Measurements from ENCODE around the gene TNPO2.

The TNPO2 gene

GRCh38 chr19:12665281-12665573 is 58.5 kb downstream of the TNPO2 start:
- DNase-seq (ENCODE audit: low read depth) = no peak
- no peak overlapping the region for H3K4me3 ChIP-seq (ENCODE audit: low read depth, low read length)
- no peak for TF ChIP-seq CTCF (IDR thresholded peaks at IDR 0.05; ENCODE audit: control insufficient read depth, extremely low read depth, insufficient read depth)

- TF ChIP-seq CTCF (IDR thresholded peaks at IDR 0.05; ENCODE audit: control insufficient read depth, extremely low read depth, insufficient read depth) = no peak
- H3K4me3 ChIP-seq (ENCODE audit: low read depth, low read length) = no peak overlapping the region
- no peak for DNase-seq (ENCODE audit: low read depth)
Measured at GRCh38 chr19:12664406-12665280, 59.1 kb downstream of the TNPO2 start.

- no peak overlapping the region for H3K4me3 ChIP-seq (ENCODE audit: low read depth, low read length)
- DNase-seq (ENCODE audit: low read depth) = no peak
- TF ChIP-seq CTCF (IDR thresholded peaks at IDR 0.05; ENCODE audit: control insufficient read depth, extremely low read depth, insufficient read depth) = no peak
Measured at GRCh38 chr19:12660980-12661379, 62.8 kb downstream of the TNPO2 start.

GRCh38 chr19:12657966-12658365 is 65.8 kb downstream of the TNPO2 start:
- TF ChIP-seq CTCF (IDR thresholded peaks at IDR 0.05; ENCODE audit: control insufficient read depth, extremely low read depth, insufficient read depth) = no peak
- H3K4me3 ChIP-seq (ENCODE audit: low read depth, low read length) = no peak overlapping the region
- DNase-seq (ENCODE audit: low read depth) = no peak

- H3K4me3 ChIP-seq (ENCODE audit: low read depth, low read length) = no peak overlapping the region
- no peak for TF ChIP-seq CTCF (IDR thresholded peaks at IDR 0.05; ENCODE audit: control insufficient read depth, extremely low read depth, insufficient read depth)
- DNase-seq (ENCODE audit: low read depth) = no peak
Measured at GRCh38 chr19:12656899-12657571, 66.7 kb downstream of the TNPO2 start.

GRCh38 chr19:12655546-12655945 is 68.2 kb downstream of the TNPO2 start:
- H3K4me3 ChIP-seq (ENCODE audit: low read depth, low read length) = no peak overlapping the region
- TF ChIP-seq CTCF (IDR thresholded peaks at IDR 0.05; ENCODE audit: control insufficient read depth, extremely low read depth, insufficient read depth) = no peak
- no peak for DNase-seq (ENCODE audit: low read depth)

All from LNCaP clone FGC (cell line).